ENCODE measurements around the gene ZBTB5.

DNA sequence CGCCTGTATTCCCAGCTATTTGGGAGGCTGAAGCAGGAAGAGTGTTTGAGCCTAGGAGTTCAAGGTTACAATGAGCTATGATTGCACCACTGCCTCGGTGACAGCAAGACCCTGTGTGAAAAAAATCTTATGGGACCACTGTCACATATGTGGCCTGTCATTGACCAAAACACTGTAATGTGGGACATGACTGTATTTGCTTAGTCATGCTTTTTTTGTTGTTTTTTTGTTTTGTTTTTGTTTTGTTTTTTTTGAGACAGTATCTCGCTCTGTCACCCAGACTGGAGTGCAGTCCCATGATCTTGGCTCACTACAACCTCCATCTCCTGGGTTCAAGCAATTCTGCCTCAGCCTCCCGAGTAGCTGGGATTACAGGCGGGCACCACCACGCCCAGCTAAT lies 34.0 kb upstream of the ZBTB5 start:
- TF ChIP-seq, protein P1, sequence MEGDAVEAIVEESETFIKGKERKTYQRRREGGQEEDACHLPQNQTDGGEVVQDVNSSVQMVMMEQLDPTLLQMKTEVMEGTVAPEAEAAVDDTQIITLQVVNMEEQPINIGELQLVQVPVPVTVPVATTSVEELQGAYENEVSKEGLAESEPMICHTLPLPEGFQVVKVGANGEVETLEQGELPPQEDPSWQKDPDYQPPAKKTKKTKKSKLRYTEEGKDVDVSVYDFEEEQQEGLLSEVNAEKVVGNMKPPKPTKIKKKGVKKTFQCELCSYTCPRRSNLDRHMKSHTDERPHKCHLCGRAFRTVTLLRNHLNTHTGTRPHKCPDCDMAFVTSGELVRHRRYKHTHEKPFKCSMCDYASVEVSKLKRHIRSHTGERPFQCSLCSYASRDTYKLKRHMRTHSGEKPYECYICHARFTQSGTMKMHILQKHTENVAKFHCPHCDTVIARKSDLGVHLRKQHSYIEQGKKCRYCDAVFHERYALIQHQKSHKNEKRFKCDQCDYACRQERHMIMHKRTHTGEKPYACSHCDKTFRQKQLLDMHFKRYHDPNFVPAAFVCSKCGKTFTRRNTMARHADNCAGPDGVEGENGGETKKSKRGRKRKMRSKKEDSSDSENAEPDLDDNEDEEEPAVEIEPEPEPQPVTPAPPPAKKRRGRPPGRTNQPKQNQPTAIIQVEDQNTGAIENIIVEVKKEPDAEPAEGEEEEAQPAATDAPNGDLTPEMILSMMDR (IDR thresholded peaks at IDR 0.05): no peak
- TF ChIP-seq POLR2A (IDR thresholded peaks at IDR 0.05): no peak

Measured in lower leg skin (tissue), 3 donors.